ENCODE results near the gene NES. TPM values are rescaled to one million over a fixed set of nuclear protein-coding genes. Genes with fewer than 3 reads are reported as not detected.

NES gene
- polyA plus RNA-seq, 1 of the 3 experiments (the other 2 are of a cell fraction), result 15.8 TPM

GRCh38 chr1:156619582-156619955, 57.6 kb downstream of the NES start:
- CTCF ChIA-PET, result interaction anchor here (0.6 to 18.0 kb wide), 21 partner anchors 8 to 241 kb away, joined by 3 to 643 read pairs (median 5); partner anchors contain the start of genes GPATCH4, NAXE, NES and NTRK1
- peaks cover 24% of the 10 kb centered on the region for H3F3A ChIP-seq (replicated peaks; ENCODE audit: insufficient read depth)
- H3K4me2 ChIP-seq, result no peak overlapping the region
- no peak overlapping the region for H3K4me3 ChIP-seq (ENCODE audit: low read depth in 2 of 2, low read length in 1 of 2)
- H3K9ac ChIP-seq, result no peak overlapping the region
- H3K9me3 ChIP-seq, result no peaks in the 10 kb centered on the region
- TF ChIP-seq GABPA (IDR thresholded peaks at IDR 0.05; ENCODE audit: low read depth) (no peak), CTCF (IDR thresholded peaks at IDR 0.05) (0 out of 2 replicates have a peak, but pooled peaks have one; percentile 3)
- H3K27ac ChIP-seq (ENCODE audit: low read depth in 2 of 2, low read length in 1 of 2), result no peak overlapping the region
- no peaks in the 10 kb centered on the region for H3K9me2 ChIP-seq
- peaks cover 19% of the 10 kb centered on the region for H3K27me3 ChIP-seq (ENCODE audit: insufficient read depth)
- no peaks in the 10 kb centered on the region for H3K36me3 ChIP-seq (replicated peaks in 1 of 2; ENCODE audit: control insufficient read depth in 1 of 2, insufficient read depth in 2 of 2, low read length in 1 of 2)
- POLR2A ChIA-PET, result interaction anchor here (1.3 kb wide), 1 partner anchor 37 kb away, joined by 3 read pairs; no protein-coding TSS in a partner anchor
- H4K20me1 ChIP-seq (ENCODE audit: insufficient read depth), result no peaks in the 10 kb centered on the region
- 28% methylated on average over 6 of the region's 6 CpGs for WGBS (ENCODE audit: low lambda C conversion rate)
- peaks cover 0 to 17% of the 10 kb centered on the region in 2 experiments; a peak in 3 of 4 replicates for H3K4me1 ChIP-seq (ENCODE audit: control insufficient read depth in 1 of 2, insufficient read depth in 2 of 2, low read depth in 1 of 2, low read length in 1 of 2)
- no peak overlapping the region for H2AFZ ChIP-seq (ENCODE audit: low read depth)
- DNase-seq, result no peak
- no peaks in the 10 kb centered on the region for H3K79me2 ChIP-seq (ENCODE audit: insufficient read depth)

- peaks cover 14% of the 10 kb centered on the region for H3K27me3 ChIP-seq (ENCODE audit: insufficient read depth)
- POLR2A ChIA-PET, result interaction anchor here (1.3 kb wide), 1 partner anchor 37 kb away, joined by 3 read pairs; no protein-coding TSS in a partner anchor
Observed at GRCh38 chr1:156618853-156619581, 58.2 kb downstream of the NES start, which contains the start of gene HAPLN2. TSS of gene HAPLN2 (plus strand) at chr1:156619415. CDS start at chr1:156623491, 4,076 bp downstream.

More at GRCh38 chr1:156618853-156619581, 58.2 kb downstream of the NES start, which contains the start of gene HAPLN2:
- CTCF ChIA-PET, result interaction anchor here (0.6 to 18.0 kb wide), 22 partner anchors 6 to 204 kb away, joined by 3 to 643 read pairs (median 5); partner anchors contain the start of genes GPATCH4, NAXE and NES
- Histone ChIP-seq H3K9me3 (no peaks in the 10 kb centered on the region), H3K79me2 (ENCODE audit: insufficient read depth) (no peaks in the 10 kb centered on the region), H3K4me1 (ENCODE audit: control insufficient read depth in 1 of 2, insufficient read depth in 2 of 2, low read depth in 1 of 2, low read length in 1 of 2) (peaks cover 0 to 13% of the 10 kb centered on the region in 2 experiments; a peak in 3 of 4 replicates), H3K27ac (ENCODE audit: low read depth in 2 of 2, low read length in 1 of 2) (no peak within 1 kb of the TSS), H2AFZ (ENCODE audit: low read depth) (no peak within 1 kb of the TSS), H3K9ac (no peak within 1 kb of the TSS), H3K9me2 (no peaks in the 10 kb centered on the region), H4K20me1 (ENCODE audit: insufficient read depth) (no peaks in the 10 kb centered on the region), H3K4me3 (ENCODE audit: low read depth in 2 of 2, low read length in 1 of 2) (no peak within 1 kb of the TSS), H3F3A (replicated peaks; ENCODE audit: insufficient read depth) (peaks cover 24% of the 10 kb centered on the region), H3K36me3 (replicated peaks in 1 of 2; ENCODE audit: control insufficient read depth in 1 of 2, insufficient read depth in 2 of 2, low read length in 1 of 2) (no peaks in the 10 kb centered on the region), H3K4me2 (no peak within 1 kb of the TSS)
- 30% methylated on average over 7 of the region's 7 CpGs for WGBS (ENCODE audit: low lambda C conversion rate)
- no peak for DNase-seq
- TF ChIP-seq POLR2AphosphoS5 (IDR thresholded peaks at IDR 0.05; ENCODE audit: low read depth, low read length) (no peak), CTCF (IDR thresholded peaks at IDR 0.05) (peak; percentile 55), SMC3 (IDR thresholded peaks at IDR 0.05; ENCODE audit: low read depth, low read length) (peak; percentile 38; the same call in 1 of the 2 replicates), RAD21 (IDR thresholded peaks at IDR 0.05; ENCODE audit: low read length) (peak; percentile 38), FOXJ3 (CRISPR knock-in tag; IDR thresholded peaks at IDR 0.05) (no peak)

Other genes with a start within 250 kb of the NES start
- 14.3 and 16.0 TPM in 2 replicates for gene MEF2D, start 176.6 kb downstream of the NES start, polyA plus RNA-seq (2012; rRNA removed)
- gene IQGAP3, start 104.8 kb downstream of the NES start, polyA plus RNA-seq (2012; rRNA removed), result 14.4 and 15.6 TPM in 2 replicates
- not detected in 2 replicates for gene TTC24, start 97.7 kb downstream of the NES start, polyA plus RNA-seq (2012; rRNA removed)
- gene NAXE, start 85.6 kb downstream of the NES start, polyA plus RNA-seq (2012; rRNA removed), result 68.5 and 98.4 TPM in 2 replicates
- gene GPATCH4, start 75.9 kb downstream of the NES start, polyA plus RNA-seq (2012; rRNA removed), result 36.6 and 46.8 TPM in 2 replicates
- 0.10 and 0.20 TPM in 2 replicates for gene HAPLN2, start 58.0 kb downstream of the NES start, polyA plus RNA-seq (2012; rRNA removed)
- 0.13 and 0.25 TPM in 2 replicates for gene BCAN, start 35.3 kb downstream of the NES start, polyA plus RNA-seq (2012; rRNA removed)
- gene CRABP2, start 28.2 kb upstream of the NES start, polyA plus RNA-seq (2012; rRNA removed), result 13.3 and 42.1 TPM in 2 replicates
- gene METTL25B, start 51.1 kb upstream of the NES start, polyA plus RNA-seq (2012; rRNA removed), result 20.1 and 21.2 TPM in 2 replicates
- gene ISG20L2, start 51.4 kb upstream of the NES start, polyA plus RNA-seq (2012; rRNA removed), result 31.6 and 44.3 TPM in 2 replicates
- gene MRPL24, start 63.7 kb upstream of the NES start, polyA plus RNA-seq (2012; rRNA removed), result 149 and 171 TPM in 2 replicates
- gene HDGF, start 74.3 kb upstream of the NES start, polyA plus RNA-seq (2012; rRNA removed), result 152 and 166 TPM in 2 replicates
- gene PRCC, start 90.1 kb upstream of the NES start, polyA plus RNA-seq (2012; rRNA removed), result 39.2 and 51.8 TPM in 2 replicates
- not detected in 2 replicates for gene SH2D2A, start 139.4 kb upstream of the NES start, polyA plus RNA-seq (2012; rRNA removed)
- 0.20 and 0.63 TPM in 2 replicates for gene INSRR, start 181.7 kb upstream of the NES start, polyA plus RNA-seq (2012; rRNA removed)
- gene NTRK1, start 183.5 kb upstream of the NES start, polyA plus RNA-seq (2012; rRNA removed), result 0.97 and 3.3 TPM in 2 replicates
- gene PEAR1, start 216.3 kb upstream of the NES start, polyA plus RNA-seq (2012; rRNA removed), result 1.2 and 1.7 TPM in 2 replicates
- gene LRRC71, start 243.2 kb upstream of the NES start, polyA plus RNA-seq (2012; rRNA removed), result 0.03 TPM in 1 of 2 replicates, not detected in the other

All from SK-N-SH (cell line).